Ishikawa (cell line): ENCODE data around the gene MYBL2.

Source experiments
- CEBPB ChIP-seq: IDR thresholded peaks from 2 replicates; pipeline ENCODE4 v1.6.1; 2012
- EP300 ChIP-seq: IDR thresholded peaks from 2 replicates; pipeline ENCODE4 v1.6.1; 2012; ENCODE audit warnings: borderline replicate concordance
- MAX ChIP-seq: IDR thresholded peaks from 2 replicates; pipeline ENCODE4 v1.6.1; 2012
- RAD21 ChIP-seq: IDR thresholded peaks from 2 replicates; pipeline ENCODE4 v1.6.1; 2012; ENCODE audit warnings: low read depth
- TAF1 ChIP-seq: IDR thresholded peaks from 2 replicates; pipeline ENCODE4 v1.6.1; 2012; ENCODE audit warnings: low read depth, mild to moderate bottlenecking
- USF1 ChIP-seq: IDR thresholded peaks from 2 replicates; pipeline ENCODE4 v1.6.1; 2012

GRCh38 chr20:43631598-43631997, 35.3 kb upstream of the MYBL2 start:
- TF ChIP-seq EP300 (no peak), USF1 (no peak), MAX (no peak), TAF1 (no peak), CEBPB (no peak), RAD21 (no peak)
